MM.1S (cell line): ENCODE results near the gene POU2AF2.

Experiments
- DNase-seq: peaks from one replicate; pipeline ENCODE4 v3.0.0-alpha.2; 2015
- H2AFZ ChIP-seq: fragments of 300-600 bp; sonication (generic); 2 replicates; pipeline ENCODE4 v1.6.0; 2016; ENCODE audit warnings: antibody characterized with exemption, low read length
- H3F3A ChIP-seq: fragments of 300-600 bp; sonication (generic); 2 replicates; pipeline ENCODE4 v1.6.1; 2016; ENCODE audit warnings: mild to moderate bottlenecking, antibody characterized with exemption, low read length, moderate library complexity, mixed read lengths; ENCODE audit not compliant: insufficient read depth
- H3K27ac ChIP-seq: fragments of 300-600 bp; sonication (generic); 2 replicates; pipeline ENCODE4 v1.5.1; 2016; ENCODE audit warnings: mild to moderate bottlenecking, low read length
- H3K27me3 ChIP-seq: fragments of 300-600 bp; sonication (generic); replicated peaks from 2 replicates; pipeline ENCODE4 v1.6.0; 2016; ENCODE audit warnings: low read length; ENCODE audit not compliant: insufficient read depth
- H3K36me3 ChIP-seq: fragments of 300-600 bp; sonication (generic); replicated peaks from 2 replicates; pipeline ENCODE4 v1.6.1; 2016; ENCODE audit warnings: mild to moderate bottlenecking, low read length, mixed read lengths; ENCODE audit not compliant: insufficient read depth
- H3K4me1 ChIP-seq: fragments of 300-600 bp; sonication (generic); 2 replicates; pipeline ENCODE4 v1.6.1; 2016; ENCODE audit warnings: low read length, mixed read lengths
- H3K4me2 ChIP-seq: fragments of 300-600 bp; sonication (generic); 2 replicates; pipeline ENCODE4 v1.6.0; 2016; ENCODE audit warnings: low read depth, low read length
- H3K4me3 ChIP-seq: fragments of 300-600 bp; sonication (generic); 2 replicates; pipeline ENCODE4 v1.5.1; 2016; ENCODE audit warnings: low read length, mixed read lengths
- H3K79me2 ChIP-seq: fragments of 300-600 bp; sonication (generic); 2 replicates; pipeline ENCODE4 v1.6.1; 2016; ENCODE audit warnings: mixed run types, low read length, mixed read lengths
- H3K9ac ChIP-seq: fragments of 300-600 bp; sonication (generic); 2 replicates; pipeline ENCODE4 v1.6.1; 2016; ENCODE audit warnings: low read length, mixed read lengths
- H3K9me2 ChIP-seq: fragments of 300-600 bp; sonication (generic); replicated peaks from 2 replicates; pipeline ENCODE4 v1.6.1; 2016; ENCODE audit warnings: mild to moderate bottlenecking, low read length, mixed read lengths; ENCODE audit not compliant: insufficient read depth
- H3K9me3 ChIP-seq: fragments of 300-600 bp; sonication (generic); replicated peaks from 2 replicates; pipeline ENCODE4 v1.6.1; 2016; ENCODE audit warnings: mild to moderate bottlenecking, low read length, mixed read lengths; ENCODE audit not compliant: insufficient read depth
- H4K20me1 ChIP-seq: fragments of 300-600 bp; sonication (generic); 2 replicates; pipeline ENCODE4 v1.6.1; 2016; ENCODE audit warnings: mild to moderate bottlenecking, low read length, moderate library complexity, mixed read lengths; ENCODE audit not compliant: insufficient read depth
- EZH2 ChIP-seq: fragments of 300-600 bp; sonication (generic); optimal IDR thresholded peaks from 2 replicates; pipeline ENCODE3; 2017; ENCODE audit warnings: low read depth, mild to moderate bottlenecking, antibody characterized with exemption, low read length, mixed read lengths
- EZH2phosphoT487 ChIP-seq: fragments of 300-600 bp; sonication (generic); IDR thresholded peaks from 2 replicates; pipeline ENCODE4 v1.6.1; 2018; ENCODE audit warnings: antibody characterized with exemption, low read length
- TF ChIP-seq, protein P1 (sequence below): fragments of 300-600 bp; sonication (generic); IDR thresholded peaks from 2 replicates; pipeline ENCODE4 v1.5.1; 2016; ENCODE audit warnings: antibody characterized with exemption, low read length, mixed read lengths

The POU2AF2 gene

DNA sequence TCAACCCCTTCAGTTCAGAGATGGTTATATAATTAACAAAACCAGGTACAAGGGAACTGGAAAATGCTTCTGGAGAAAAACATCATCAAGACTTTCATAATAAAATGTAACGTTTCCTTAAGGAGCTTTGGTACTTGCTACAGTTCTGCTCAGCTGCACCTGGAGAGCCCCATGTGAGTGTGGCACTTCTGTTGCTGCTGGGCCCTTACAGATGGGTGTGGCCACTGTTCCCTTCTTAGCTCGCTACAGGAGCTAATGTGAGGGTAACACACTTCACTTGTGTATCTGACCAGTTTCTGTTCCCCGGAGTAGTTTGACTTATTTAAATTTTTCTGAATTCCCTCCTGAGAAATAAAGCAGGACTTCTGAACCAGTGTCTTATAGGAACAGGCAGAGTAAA, 56.8 kb downstream of the POU2AF2 start:
- no peaks in the 10 kb centered on the region for H3K9me2 ChIP-seq
- H3K36me3 ChIP-seq: no peaks in the 10 kb centered on the region
- no peak overlapping the region for H2AFZ ChIP-seq
- no peak overlapping the region for H3K9ac ChIP-seq
- H3K27me3 ChIP-seq: no peaks in the 10 kb centered on the region
- no peaks in the 10 kb centered on the region for H4K20me1 ChIP-seq
- no peak overlapping the region for H3K4me2 ChIP-seq
- H3K4me1 ChIP-seq: no peaks in the 10 kb centered on the region
- TF ChIP-seq, protein P1, sequence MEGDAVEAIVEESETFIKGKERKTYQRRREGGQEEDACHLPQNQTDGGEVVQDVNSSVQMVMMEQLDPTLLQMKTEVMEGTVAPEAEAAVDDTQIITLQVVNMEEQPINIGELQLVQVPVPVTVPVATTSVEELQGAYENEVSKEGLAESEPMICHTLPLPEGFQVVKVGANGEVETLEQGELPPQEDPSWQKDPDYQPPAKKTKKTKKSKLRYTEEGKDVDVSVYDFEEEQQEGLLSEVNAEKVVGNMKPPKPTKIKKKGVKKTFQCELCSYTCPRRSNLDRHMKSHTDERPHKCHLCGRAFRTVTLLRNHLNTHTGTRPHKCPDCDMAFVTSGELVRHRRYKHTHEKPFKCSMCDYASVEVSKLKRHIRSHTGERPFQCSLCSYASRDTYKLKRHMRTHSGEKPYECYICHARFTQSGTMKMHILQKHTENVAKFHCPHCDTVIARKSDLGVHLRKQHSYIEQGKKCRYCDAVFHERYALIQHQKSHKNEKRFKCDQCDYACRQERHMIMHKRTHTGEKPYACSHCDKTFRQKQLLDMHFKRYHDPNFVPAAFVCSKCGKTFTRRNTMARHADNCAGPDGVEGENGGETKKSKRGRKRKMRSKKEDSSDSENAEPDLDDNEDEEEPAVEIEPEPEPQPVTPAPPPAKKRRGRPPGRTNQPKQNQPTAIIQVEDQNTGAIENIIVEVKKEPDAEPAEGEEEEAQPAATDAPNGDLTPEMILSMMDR: no peak
- no peak for TF ChIP-seq EZH2phosphoT487
- no peak for TF ChIP-seq EZH2
- no peak for DNase-seq
- no peaks in the 10 kb centered on the region for H3K79me2 ChIP-seq
- H3F3A ChIP-seq: no peaks in the 10 kb centered on the region
- no peak overlapping the region for H3K27ac ChIP-seq
- H3K4me3 ChIP-seq: no peak overlapping the region
- H3K9me3 ChIP-seq: no peaks in the 10 kb centered on the region

DNA sequence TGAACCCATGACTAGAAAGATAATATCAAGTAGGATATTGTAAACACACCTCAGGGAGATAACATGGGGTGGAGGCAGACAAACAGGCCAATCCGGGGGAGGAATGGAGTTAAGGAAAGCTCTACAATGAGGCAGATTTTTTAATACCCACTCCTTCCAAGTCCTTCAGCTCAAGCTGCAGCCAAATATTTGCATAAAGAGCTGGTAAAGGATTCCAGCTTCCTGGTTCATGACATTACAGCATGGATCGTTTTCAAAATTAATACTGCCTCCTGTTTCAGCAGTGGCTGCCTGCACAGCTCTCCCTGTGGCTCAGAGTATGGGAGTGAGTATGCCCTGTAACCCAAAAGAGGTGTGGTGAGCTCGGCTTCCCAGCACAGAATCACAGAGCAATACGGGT, 57.9 kb downstream of the POU2AF2 start:
- Histone ChIP-seq H3K27me3 (no peaks in the 10 kb centered on the region), H3K9ac (no peak overlapping the region), H3K9me2 (no peaks in the 10 kb centered on the region), H2AFZ (no peak overlapping the region), H4K20me1 (no peaks in the 10 kb centered on the region), H3K9me3 (no peaks in the 10 kb centered on the region), H3K79me2 (no peaks in the 10 kb centered on the region), H3K4me3 (no peak overlapping the region), H3K36me3 (no peaks in the 10 kb centered on the region), H3K27ac (no peak overlapping the region), H3K4me2 (no peak overlapping the region), H3K4me1 (no peaks in the 10 kb centered on the region), H3F3A (no peaks in the 10 kb centered on the region)
- TF ChIP-seq EZH2phosphoT487: no peak
- TF ChIP-seq, protein P1: no peak
- TF ChIP-seq EZH2: no peak
- no peak for DNase-seq

DNA sequence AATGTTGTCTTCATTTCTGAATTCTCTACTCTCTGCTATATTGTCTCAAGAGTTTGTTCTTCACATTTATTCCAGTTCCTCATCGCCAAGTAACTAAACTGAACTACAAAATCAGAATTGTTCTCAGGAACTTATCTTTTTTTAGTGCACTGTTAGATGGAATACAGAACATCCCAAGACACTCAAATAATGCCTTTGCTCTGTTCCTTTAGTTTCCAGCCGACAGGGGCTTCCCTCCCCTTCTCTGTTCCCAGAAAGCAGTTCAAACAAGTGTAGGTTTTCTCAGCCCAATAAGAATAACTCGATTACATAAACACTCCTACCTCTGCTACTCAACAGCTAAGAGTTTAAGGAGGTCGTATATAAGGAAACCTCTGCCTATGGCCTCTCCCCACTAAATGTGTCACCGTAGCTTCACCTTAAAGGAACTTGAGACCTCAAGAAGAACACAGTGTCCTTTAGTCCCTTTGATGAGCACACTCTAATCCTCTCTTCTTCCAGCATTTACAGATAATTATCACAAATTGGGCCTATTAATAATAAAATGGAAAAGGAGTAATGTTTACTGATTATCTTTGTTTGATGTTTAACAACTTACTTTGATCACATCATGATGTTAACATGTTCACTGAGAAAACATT, 59.8 kb downstream of the POU2AF2 start:
- no peak overlapping the region for H3K4me2 ChIP-seq
- no peaks in the 10 kb centered on the region for H3K9me2 ChIP-seq
- DNase-seq: no peak
- H2AFZ ChIP-seq: no peak overlapping the region
- no peaks in the 10 kb centered on the region for H3K9me3 ChIP-seq
- no peaks in the 10 kb centered on the region for H3K4me1 ChIP-seq
- no peaks in the 10 kb centered on the region for H3K79me2 ChIP-seq
- TF ChIP-seq EZH2phosphoT487: no peak
- no peak for TF ChIP-seq EZH2
- TF ChIP-seq, protein P1: no peak
- no peaks in the 10 kb centered on the region for H3F3A ChIP-seq
- no peaks in the 10 kb centered on the region for H3K36me3 ChIP-seq
- H3K27me3 ChIP-seq: no peaks in the 10 kb centered on the region
- H3K4me3 ChIP-seq: no peak overlapping the region
- H3K27ac ChIP-seq: no peak overlapping the region
- H4K20me1 ChIP-seq: no peaks in the 10 kb centered on the region
- no peak overlapping the region for H3K9ac ChIP-seq
